GM21786 (cell line): ENCODE results near the gene USP7.
"Not testable (repeated sequence)": the region's sequence is repeated elsewhere in the genome, so short reads cannot be mapped to it uniquely, and the experiment has no call there.

ENCODE experiments used
- ATAC-seq: cut with Tn5 transposase; IDR thresholded peaks from one replicate; pipeline ENCODE4 v1.9.1; 2021; ENCODE audit not compliant: unreplicated experiment

USP7 gene

DNA sequence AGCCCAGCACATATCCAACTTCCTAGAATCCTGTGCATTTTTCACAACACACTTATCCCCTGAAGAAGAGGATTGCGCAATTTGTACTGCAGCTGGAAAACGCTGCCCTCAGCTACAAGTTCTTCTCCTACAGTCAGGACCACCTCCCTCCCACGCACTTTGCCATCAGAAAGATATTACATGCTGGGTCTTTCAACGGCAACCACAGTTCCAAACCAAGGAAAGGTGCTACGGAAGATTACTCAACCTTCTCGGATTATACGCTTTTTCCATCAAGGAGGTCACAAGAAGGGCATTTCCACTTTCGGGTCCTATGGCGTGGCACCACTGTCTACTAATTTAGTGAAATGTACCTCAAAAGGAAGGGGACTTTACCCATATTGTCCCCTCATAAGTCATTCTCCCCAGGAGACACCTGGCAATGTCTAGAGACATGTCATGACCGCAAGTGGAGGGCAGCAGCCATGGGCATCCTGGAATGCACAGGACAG lies 35.2 kb downstream of the USP7 start:
- ATAC-seq, result no peak

DNA sequence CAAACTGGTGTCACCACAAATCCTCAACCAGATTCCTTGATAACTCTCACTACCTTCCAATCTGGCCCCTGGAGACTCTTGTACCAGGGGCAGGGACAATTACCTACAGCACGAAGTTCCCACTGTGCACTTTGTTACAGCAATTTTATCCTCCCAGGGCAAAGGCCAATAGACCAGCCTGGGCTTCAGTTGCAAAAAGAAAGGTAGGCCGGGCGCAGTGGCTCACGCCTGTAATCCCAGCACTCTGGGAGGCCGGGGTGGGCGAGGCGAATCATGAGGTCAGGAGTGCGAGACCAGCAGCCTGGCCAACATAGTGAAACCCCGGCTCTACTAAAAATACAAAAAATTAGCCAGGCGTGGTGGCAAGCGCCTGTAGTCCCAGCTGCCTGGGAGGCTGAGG lies 36.9 kb downstream of the USP7 start:
- no peak for ATAC-seq

DNA sequence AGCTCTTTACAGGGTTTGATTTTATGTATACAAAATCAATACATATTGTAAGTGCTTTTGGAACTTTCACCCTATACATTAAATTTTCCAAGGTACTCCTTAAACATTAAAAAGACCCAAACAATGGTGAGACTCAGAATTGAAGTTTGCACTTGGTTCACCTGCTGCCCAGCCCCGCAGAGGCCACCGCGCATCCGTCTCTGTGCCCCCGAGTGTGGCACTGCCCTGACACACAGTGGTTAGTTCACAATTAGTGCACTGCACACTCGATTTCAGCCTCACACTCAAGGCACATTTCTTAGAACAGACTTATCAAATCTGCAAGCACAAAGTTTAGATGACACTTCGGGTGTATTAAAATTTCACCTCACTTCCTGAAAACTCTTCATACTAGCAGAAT lies 38.3 kb downstream of the USP7 start:
- ATAC-seq, result no peak

DNA sequence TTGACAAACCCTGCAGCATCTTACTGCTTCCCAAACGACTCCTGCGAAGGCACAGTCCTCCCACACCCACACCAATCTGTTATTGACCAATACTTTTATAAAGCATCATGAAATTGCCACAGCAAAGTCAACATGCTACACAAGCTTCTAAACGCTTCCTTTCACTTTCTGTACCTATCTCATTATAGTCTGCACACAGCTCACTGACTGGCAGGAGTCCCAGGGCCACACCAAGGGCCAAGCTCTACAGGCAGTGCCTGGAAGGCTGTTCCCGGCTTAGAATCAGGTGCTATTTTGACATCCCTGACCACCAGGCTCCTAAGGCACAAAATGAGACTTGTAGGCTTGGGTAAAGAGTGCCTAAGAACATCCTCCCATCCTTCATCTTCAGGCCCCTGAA lies 39.5 kb downstream of the USP7 start:
- peak; percentile 43 for ATAC-seq

DNA sequence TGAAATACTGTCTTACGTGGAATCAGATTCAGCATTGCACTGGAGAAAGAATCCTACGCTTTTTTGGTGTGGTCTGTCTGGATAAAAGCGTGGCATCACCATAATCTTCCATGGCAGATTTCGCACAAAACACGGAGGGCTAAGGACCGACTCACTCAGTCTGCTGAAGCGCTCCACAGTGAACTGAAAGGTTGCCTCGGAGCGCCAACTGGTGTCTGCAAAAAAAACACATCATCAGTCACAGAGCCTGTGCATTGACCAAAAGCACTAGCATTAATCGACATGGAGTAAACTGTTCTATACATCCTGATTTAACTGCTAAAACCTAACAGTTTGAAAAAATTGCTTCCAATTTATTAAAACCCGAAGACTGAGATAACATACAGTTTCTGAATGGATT lies 40.5 kb downstream of the USP7 start:
- no peak for ATAC-seq

DNA sequence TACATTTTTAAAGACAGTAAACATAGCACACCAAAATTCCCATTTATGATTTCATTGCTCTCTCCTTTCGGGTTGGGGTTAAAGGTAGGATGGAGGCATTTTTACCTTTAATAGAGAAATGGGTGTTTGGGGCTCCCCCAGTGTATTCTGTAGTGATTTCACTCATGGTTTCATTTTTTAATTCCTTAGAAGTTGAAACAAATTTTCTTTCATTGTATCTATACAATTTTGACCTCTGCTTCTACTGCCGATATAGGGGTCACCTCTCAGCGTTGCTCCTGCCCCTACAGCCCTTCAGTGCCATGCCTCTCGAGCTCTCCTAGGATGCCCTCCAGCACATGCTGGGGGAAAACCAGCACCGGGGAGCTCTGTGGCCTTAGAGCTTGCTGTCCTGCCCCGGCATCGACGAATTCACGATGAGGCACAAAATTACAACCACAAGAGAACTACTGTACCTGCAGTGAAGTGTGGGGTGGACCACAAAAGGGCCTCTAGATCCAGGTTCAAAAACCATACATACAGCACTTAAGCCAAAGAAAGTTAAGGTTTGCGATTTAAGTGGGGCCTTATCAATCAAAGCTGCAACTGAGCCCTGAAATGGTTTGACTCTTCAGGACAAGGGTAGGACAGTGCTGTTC lies 42.2 kb downstream of the USP7 start:
- no peak for ATAC-seq

DNA sequence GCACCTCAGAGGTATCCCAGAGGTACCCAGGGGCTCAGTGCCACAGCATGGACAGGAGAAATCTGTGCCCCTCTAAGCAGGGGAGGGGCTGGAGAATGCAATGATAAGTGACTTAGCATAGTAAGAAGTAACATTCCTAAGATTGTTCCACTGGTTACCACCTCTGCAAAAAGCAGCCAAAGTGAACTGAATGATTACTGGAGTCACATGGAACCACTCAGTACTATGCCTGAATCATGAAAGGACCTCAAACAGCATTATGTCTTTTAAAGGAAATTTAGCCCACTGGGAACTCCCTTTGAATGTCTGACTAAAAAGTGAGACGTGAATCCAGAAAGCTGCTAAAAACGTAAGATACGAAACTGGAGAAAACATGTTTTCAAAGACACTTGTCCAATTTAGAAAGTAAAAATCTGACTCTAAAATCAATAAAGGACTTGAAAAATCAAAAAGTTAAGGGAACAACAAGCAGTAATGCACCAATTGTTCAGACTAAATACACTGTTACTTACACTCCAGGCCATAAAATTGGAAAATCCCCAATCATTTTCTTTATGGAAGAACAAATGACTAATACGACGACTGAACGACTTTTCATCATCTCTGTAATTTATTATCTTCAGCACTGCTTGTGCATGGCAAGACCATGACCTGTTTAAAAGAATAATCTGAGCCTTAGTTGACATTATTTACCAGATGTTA lies 42.9 kb downstream of the USP7 start:
- ATAC-seq, result no peak

DNA sequence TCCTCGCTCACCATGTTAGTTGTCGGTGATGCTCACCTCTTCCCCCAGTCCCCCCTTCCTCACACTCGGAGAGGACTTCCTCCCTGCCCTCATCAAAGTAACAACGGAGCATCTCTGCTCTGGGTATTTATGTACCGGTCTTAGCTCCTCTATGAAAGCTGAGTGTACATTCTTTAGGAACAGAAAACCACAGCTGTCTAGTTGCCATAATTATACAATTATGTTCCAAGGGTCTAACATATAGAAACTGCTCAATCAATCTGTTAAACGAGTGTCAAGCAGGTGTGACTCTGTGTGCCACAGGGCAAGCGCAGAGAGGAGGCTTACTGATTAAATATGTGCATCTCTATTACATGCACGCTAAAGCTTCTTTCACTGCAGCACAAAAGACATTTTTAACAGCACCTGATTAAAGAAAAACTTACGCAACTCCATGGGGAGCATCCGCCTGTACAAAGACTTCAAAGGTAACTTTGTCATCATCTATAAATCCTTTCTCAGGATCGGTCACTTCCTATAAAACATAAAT lies 43.7 kb downstream of the USP7 start:
- ATAC-seq, result no peak

DNA sequence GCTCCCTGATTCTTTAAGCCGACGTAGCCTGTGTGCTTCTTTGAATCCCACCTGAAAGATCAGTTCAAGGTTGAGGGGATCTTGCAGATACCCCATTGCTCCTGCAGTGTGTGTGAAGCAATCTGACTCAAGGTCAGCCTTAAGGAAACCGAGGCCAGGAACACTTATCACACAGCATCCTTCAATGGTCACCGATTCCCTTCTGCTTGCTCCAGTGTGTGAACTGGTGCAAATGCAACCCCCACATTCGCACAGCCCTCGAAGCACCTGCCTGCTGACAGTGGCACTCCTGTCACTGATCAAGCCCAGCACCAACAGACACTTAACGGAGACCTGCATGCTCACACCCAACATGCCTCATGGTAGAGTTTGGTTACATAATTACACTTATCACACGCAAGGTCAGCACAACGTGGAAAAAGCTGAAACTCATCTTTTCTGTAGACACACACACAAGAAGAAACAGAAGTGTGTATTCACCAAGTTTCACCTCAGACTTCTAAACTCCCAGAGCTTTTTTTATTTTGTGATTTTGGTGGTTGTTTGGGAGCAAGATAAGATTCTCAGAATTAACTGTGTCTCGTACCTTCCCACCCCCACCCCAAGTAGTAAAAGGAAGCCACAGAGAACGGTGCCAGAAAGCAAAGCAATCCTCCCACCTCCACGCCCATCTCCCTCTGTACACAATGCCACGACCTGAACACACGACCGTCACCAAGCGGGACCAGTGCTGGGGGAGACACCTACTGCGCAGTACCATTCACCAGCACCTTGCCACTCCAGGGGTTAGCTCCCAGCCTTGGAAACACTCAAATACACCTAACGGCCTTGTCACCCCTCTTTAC lies 44.4 kb downstream of the USP7 start:
- no peak for ATAC-seq

DNA sequence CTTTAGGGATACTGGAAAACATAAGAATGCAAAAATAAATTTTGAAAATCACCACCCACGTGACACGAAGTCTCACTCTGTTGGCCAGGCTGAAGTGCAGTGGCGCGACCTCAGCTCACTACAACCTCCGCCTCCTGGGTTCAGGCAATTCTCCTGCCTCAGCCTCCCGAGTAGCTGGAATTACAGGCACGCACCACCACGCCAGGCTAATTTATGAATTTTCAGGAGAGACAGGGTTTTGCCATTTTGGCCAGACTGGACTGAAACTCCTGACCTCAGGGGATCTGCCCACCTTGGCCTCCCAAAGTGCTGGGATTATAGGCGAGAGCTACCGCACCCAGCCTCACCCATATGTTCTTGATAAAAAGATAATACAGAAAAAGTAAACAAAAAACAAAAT lies 46.4 kb downstream of the USP7 start:
- not testable (repeated sequence) for ATAC-seq

DNA sequence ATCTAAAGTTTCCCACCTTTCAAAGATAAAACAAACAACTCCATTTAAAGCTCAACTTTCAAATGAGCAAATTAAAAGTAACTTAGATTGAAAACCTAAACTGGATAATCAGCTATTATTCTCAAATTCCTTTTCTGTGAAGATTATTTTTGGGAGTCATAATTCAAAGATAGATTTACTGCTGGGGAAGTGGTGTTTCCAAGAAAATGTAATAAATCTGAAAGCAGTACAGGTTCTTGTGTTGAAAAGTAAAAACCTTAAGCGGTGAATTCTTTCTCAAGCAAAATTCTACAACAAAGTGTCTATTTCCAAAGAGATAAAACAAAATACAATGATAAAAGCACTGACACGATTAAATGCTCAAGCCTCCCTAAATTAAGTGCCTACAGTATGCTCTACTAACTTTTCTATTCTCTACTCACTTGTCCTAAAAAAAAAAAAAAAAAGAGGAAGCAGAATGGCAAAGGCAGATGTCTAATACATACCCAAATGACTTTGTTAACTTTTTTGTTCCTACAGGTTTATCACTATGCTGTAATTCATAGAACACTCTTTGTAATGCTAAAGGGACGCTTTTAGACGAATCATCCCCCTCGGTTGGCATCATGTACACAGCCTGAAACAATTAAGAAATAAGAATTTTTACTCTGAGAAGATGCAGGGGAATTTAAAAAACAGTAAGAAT lies 47.0 kb downstream of the USP7 start:
- no peak for ATAC-seq

DNA sequence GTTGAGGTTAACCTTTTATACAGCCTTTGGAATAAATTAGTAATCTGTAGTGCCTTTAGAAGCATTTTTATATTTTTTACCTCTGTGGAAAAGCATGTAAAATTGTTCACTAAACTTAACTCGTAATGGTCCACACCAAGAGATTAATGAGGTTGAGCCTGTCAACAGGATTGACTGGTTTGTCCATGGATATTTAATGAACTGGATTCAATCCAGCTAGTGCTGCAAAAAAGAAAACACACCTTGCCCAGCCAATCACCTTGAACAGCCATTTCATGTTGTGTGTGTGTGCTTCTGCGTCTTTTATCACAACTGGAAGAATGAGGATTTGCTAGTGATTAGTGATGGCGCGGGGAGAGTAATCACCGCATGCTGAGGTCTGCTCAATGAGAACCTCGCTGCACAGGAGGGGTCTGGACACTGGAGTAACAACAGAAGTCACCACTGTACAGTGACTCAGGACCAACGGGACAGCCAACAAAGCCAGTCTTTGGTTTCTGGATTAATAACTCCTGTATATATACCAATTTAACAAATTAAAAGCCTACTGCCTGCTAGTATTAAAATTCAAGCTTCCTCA lies 47.9 kb downstream of the USP7 start:
- no peak for ATAC-seq

DNA sequence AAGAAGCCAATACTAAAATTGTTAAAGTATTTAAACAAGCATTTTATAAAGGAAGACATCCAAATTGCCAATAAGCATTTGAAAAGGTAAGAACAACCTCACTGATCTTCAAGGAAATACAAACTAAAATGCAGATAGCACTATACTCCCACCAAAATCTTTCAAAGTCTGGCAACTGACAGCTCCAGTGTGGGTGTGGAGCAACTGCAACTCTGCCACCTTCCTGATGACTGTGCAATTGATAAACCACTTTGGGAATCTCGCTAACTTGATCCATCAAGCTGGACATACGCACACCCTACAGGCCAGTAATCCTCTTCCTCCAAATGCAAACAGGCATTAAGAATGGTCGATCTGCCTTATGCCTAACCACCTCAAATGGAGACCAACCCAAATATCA lies 49.6 kb downstream of the USP7 start:
- no peak for ATAC-seq

DNA sequence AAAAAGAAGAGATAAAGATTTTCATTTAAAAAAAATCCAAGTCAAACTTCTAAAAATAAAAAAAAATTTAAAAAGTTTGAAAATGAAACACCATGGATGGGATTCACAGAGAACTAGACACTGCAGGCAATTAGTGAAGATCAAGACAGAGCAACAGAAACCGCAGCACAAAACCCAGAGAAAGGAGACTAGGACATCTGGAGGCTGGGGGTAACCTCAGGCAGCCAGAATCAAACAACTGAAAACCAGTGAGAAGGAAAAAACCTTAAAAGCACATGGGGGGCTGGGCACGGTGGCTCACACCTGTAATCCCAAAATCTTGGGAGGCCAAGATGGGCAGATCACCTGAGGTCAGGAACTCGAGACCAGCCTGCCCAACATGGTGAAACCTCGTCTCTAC lies 50.9 kb downstream of the USP7 start:
- no peak for ATAC-seq

DNA sequence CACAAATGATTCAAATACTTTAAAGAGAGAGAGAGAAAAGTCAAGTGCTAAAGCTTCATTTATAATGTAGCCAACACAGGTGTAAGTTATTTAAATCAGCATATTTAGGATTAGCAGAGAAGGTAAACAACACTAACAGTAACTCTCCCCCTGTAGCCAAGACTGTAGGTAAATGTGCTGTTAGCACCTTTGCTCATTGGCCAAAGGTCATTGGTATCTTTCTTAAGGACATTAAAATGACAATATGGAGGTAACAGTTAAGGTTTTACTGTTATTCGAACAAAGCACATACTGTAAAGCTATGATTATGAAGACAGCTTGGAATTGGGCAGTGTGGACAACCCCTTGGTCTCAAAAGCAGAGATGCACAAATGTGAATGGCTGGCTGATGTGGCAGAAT lies 52.9 kb downstream of the USP7 start:
- no peak for ATAC-seq

DNA sequence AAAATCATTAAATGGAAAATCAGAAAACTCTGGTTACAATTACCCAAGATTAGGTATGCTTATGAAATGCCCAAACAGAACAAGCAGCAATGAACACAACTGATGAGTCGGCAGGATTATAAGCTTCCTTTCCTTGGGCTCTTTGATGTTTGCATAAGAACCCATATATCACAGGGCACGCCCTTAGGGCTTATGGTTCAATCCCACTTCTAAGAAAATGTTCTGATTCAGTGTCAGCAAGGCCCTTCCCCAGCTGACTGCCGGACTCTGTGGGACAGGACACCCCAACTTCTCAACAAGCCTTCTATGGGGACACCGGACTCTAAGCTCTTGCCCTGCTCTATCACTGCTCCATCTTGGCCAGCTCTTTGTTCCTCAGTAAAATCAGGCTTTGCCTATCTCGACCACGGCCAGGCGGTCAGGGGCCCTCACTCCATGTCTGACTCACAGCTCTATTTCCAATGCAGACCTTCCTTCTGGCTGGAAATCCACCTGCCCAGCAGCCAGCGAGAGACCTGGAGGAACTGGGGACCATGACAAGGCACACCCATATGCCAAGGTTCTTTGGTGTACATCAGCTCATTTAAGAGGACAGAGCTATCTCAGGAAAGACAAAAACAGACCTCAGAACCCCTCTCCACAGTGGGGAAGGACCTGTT lies 54.8 kb downstream of the USP7 start:
- no peak for ATAC-seq

DNA sequence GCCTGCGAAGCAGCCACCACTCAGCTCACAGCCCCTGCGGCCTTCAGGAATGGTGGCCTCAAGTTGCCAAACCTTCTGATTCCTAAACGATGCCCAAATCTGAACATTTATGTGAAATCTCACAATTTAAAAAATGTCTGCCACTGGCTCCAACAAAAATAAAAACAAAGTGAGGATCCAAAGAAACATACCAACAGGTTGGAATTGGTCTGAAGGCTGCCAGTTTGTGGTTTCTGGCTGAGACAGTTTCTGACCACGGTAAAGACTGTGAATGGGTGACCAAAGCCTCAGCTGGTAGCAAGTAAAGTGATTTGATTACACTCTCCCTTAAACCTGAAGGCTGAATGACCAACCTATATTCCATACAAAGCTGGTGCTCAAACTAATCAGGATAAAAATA lies 56.6 kb downstream of the USP7 start:
- no peak for ATAC-seq

DNA sequence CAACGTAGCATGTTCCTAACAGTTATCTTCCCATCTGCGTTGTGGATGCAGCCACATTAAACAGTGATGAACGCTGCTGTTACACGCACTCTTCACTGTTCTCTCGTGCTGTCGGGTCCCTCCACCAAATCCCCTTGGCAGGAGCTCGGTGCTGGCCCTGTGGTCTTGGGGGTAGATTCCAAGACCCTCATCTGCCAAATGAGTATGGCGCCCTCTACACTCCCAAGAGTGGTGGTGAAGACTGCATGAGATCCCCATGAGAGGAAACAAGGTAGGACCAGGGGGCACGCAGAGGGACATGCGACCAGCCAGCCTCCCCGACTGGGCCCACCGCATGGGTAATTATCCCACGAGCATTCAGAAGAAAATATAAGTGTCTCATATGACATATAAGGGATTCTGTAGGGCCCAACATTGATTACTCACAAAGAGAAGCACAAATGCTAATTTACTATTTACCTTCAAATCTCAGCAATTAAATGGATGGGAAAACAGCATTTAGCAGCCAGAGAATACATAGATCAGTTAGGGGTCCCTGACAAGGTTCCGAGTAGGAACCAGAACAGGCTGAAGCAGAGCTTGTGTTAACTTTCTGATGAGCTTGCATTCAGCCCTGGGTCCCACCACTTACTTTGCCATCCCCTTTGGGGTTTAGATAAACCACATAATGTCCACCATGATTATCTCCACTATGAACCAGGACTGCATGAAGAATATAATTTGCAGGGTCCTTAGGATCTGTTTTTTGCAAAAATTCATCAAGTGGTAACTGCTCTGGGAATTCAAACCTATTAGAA lies 57.7 kb downstream of the USP7 start:
- ATAC-seq, result no peak

DNA sequence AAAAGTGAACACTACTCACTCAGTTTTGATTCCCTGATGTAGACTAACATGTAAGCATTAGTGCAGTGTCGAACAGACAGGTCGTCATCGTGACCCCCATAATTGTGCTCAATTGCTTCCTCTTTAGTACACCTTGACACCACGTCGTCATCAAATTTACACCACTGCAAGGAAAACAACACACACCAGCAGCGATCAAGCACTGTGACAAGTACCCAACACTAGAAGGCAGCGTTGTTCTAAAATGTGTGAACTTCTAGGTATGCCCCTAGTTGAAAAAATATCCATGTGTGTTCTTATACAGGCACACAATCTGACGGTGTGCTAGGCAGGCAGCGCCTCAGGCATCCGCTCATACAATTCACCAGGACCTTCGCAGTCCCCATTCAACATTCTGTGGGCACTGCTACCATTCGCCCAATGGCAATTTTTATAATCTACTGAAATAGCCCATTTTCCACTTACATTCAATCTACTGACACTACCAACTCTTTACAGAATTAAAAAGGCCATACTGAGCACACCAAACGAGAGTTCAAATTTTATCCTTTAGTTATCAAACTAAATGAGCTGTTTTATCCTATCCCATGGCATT lies 58.4 kb downstream of the USP7 start:
- no peak for ATAC-seq
